GF-D8 (cell line): Measurements from ENCODE around the gene SQSTM1.
"Not testable (repeated sequence)": the region's sequence is repeated elsewhere in the genome, so short reads cannot be mapped to it uniquely, and the experiment has no call there.

ENCODE experiments used
- DNase-seq: peaks from one replicate; lab custom pipeline; 2025; lab: John Stamatoyannopoulos, UW

The SQSTM1 gene

DNA sequence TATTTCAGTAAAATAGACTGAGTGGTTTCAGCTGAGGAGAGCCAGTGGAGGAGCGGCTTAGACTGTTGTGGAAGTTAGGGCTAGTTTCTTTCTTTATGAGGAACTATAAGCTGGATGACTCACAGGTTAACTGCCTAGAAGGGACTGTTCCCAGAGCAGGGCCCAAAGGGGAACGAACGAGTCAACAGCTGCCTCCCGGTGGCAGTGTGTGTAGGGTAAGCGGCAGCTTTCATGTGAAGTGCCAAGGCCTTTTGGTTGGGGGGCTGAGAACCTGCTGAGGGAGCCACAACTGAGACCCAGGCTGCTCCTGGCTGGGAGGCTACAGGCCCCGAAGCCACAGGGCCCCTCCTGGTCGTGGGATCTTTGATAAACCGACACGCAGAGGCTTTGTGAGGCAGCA, 7.0 kb downstream of the SQSTM1 start:
- DNase-seq: no peak

DNA sequence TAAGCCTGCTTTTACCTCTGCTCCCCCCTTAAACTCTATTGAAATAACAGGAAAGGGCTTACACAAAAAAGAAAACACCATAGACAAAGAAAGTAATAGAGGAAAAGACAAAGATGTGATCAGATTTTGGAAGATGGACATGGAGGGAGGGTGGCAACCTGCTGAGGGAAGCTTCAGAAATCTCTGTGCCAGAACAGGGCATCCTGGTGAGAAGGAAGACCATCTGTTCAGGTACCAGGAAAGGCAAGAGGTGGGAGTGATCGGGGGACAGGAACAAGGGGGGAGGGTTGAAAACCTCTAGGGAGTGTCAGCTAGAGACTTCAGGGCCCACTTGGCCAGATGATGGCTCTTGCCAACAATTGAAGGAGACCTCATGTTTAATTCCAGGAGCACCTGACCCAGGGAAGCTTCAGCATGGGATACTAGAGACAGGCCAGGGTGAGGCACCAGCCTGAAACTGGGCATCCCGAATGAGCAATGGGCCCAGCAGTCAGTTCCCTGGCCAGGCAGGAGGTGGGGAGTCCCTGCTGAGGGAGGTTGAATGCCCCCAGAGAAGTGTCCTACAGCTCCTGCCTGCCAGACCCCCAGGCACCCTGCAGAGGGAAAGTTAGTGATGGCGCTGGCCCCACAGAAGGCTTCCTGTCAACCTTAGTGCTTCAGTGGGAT, 8.2 kb downstream of the SQSTM1 start:
- DNase-seq: no peak

DNA sequence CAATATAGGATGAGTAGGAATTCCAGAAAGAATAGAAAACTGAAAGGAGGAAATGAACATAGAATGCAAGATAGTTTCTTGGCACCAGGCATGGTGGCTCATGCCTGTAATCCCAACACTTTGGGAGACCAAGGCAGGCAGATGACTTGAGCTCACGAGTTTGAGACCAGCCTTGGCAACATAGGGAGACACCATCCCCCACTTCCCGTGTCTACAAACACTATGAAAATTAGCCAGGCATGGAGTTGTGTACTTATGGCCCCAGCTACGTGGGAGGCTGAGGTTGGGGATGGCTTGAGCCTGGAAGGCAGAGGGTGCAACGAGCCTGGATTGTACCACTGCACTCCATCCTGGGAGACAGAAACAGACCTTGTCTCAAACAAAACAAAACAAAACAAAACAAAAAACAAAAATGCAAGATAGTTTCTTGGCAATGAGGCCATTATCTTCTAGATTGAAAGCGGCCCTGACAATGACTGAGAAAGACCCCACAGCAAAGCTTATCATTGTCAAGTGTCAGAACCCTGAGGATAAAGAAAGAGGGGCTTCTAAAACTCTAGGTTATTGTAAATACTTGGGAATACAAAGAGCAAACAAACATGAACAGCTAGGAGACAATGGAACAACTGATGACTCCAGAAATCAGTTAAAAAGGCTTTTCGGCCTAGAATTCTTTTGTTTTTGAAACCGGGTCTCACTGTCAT, 9.2 kb downstream of the SQSTM1 start:
- no peak for DNase-seq

- DNase-seq: no peak
Observed at GRCh38 chr5:179830818-179831468, 10.2 kb downstream of the SQSTM1 start.

DNA sequence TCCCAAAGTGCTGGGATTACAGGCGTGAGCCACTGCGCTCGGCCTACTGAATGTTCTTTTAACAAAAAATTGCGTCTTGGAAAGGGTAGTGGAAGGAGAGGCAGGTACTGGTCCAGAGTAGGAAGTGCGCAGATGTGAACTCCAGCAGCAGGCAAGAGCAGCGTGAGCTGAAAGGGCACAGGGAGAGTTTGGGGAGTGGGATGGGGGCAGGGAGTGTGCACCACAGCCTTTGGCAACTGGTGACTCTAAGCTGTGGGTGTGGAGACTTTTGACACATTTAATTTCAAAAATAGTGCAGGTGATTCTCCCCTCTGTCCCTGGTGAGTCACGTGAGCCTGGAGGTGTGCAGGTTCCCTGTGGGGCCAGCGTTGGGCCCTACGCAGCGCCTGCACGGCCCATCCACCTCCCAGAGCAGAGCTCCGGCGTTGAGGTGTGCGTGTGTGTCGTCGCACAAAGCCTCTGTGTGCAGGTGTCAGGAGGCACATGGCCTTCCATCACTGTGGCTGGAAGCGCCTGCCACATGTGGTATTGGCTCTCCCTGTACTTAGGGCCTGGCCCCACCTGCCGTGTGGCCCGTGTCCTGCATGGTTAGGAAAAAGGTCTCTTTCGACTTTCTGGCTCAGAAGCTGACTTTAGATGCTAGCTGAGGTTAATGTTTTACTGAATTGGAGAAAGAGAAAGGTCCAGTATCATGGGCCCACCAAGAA, 11.5 kb downstream of the SQSTM1 start:
- DNase-seq: no peak

DNA sequence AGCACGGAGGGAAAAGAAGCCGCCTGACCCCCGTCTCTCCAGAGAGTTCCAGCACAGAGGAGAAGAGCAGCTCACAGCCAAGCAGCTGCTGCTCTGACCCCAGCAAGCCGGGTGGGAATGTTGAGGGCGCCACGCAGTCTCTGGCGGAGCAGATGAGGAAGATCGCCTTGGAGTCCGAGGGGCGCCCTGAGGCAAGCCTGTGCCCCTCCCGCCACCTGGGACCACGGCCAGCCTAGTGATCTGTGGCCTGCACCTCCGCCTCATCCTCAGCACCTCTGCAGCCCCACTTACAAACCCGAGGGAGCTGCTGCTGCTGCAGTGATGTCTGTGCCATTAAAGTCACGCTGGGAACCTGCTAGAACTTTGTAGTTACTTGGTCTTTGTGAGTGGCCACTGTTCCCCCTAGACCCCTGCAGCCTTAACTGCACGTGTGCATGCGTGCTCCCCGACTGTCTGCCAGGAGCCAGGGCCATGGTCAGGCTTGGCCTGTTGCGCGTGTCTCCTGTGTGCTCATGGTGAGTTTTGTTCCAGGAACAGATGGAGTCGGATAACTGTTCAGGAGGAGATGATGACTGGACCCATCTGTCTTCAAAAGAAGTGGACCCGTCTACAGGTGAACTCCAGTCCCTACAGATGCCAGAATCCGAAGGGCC, 12.5 kb downstream of the SQSTM1 start:
- no peak for DNase-seq

- DNase-seq: no peak
Observed at GRCh38 chr5:179833709-179834070, 13.0 kb downstream of the SQSTM1 start.

GRCh38 chr5:179834120-179834519, 13.4 kb downstream of the SQSTM1 start:
- no peak for DNase-seq

GRCh38 chr5:179834871-179835270, 14.2 kb downstream of the SQSTM1 start:
- DNase-seq: not testable (repeated sequence)

- no peak for DNase-seq
Observed at GRCh38 chr5:179836225-179837019, 15.7 kb downstream of the SQSTM1 start.

- no peak for DNase-seq
Observed at GRCh38 chr5:179837076-179838011, 16.6 kb downstream of the SQSTM1 start.

GRCh38 chr5:179839328-179840256, 18.9 kb downstream of the SQSTM1 start:
- DNase-seq: no peak

DNA sequence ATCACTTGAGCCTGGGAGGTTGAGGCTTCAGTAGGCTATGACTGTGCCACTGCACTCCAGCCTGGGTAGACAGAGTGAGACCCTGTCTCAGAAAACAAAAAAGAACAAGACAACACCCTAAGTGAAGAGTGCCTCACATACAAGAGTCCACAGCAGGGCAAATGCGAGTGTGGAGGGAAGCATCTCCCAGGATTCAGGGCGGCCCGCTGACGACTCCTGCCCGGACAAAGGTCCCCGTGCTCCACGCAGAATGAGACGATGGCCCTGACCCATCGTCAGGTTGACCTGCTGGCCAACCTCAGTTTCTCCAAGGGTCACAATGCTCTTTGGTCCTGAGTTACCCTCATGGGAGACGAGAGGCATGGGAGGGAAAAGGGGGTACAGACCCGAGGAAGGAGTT, 19.6 kb downstream of the SQSTM1 start:
- no peak for DNase-seq

DNA sequence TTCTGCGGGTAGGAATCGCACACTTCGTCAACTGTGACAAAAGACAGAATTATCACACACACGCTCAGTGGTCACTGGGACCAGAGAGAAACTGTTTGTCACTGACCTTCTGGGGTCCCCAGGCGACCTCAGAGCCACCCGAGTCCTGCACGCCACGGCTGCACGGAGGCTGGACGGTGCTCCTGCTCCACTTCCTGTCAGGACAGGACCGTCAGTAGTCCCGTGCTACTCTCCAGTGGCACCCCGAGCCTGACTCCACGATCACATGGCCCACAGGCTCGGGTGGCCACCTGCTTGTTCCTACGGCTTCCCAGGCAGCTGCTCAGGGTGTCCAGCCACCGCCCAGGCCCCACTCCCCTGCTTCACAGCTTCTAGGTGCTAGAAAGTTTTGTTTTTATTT, 20.1 kb downstream of the SQSTM1 start:
- DNase-seq: no peak

DNA sequence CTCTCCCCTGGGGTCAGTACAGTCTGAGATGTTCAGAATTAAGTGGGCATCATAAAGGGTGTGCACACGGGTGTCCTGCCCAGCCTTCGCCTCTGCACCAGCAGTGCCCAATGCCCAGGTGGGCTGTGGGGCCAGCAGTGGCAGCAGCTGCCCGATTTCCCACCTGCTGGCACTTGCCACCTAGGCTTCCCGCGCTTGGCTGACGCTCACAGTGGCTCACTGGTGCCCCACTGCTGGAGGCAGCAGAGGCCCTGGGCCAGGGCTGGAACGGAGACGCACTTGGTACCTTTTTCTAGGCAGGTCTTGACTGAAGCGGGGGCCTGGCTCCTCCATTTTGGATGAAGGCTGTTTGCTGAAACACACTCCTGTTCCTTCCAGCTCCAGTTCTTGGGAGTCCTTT, 20.9 kb downstream of the SQSTM1 start:
- DNase-seq: no peak

GRCh38 chr5:179852993-179853547, 32.4 kb downstream of the SQSTM1 start:
- DNase-seq: no peak

- no peak for DNase-seq
Observed at GRCh38 chr5:179854356-179854755, 33.7 kb downstream of the SQSTM1 start.

- DNase-seq: no peak
Observed at GRCh38 chr5:179858241-179858585, 37.5 kb downstream of the SQSTM1 start.
